Tibial artery (tissue), 4 donors: Measurements from ENCODE around the gene ASIC1.

Source experiments
- DNase-seq, 2 donors: peaks; one replicate each; pipeline ENCODE4 v3.0.0-alpha.2; 2019
- H3K27ac ChIP-seq, 2 donors: fragments of 200-600 bp; sonication (generic) in 1 of 2; 1 replicate in 1 of 2; 2 replicates in 1 of 2; pipeline ENCODE4 v1.5.1; 2018 to 2019; ENCODE audit warnings: mild to moderate bottlenecking in 1 of 2
- H3K27me3 ChIP-seq, 2 donors: fragments of 200-600 bp; sonication (generic) in 1 of 2; one replicate each; pipeline versions ENCODE4 v1.5.1 to v1.6.0; 2016 to 2019
- H3K36me3 ChIP-seq, 3 donors: fragments of 200-600 bp; sonication (generic) in 2 of 3; one replicate each; pipeline ENCODE4 v1.5.1; 2016 to 2019; ENCODE audit warnings: mild to moderate bottlenecking in 2 of 3
- H3K4me1 ChIP-seq, 4 donors: fragments of 200-600 bp; sonication (generic) in 2 of 4; 1 replicate in 3 of 4; 2 replicates in 1 of 4; pipeline ENCODE4 v1.5.1; 2016 to 2019
- H3K4me3 ChIP-seq, 2 donors: fragments of 200-600 bp; sonication (generic) in 1 of 2; 1 replicate in 1 of 2; 2 replicates in 1 of 2; pipeline ENCODE4 v1.5.1; 2018 to 2019; ENCODE audit warnings: mild to moderate bottlenecking in 2 of 2
- H3K9me3 ChIP-seq, 3 donors: fragments of 200-600 bp; sonication (generic) in 1 of 3; one replicate each; pipeline ENCODE4 v1.5.1; 2016 to 2019
- CTCF ChIP-seq, 2 experiments: fragments of 200-600 bp in 1 of 2; fragments of 450-650 bp in 1 of 2; IDR thresholded peaks; one replicate each; pipeline ENCODE4 v1.5.1; 2017 to 2019; ENCODE audit warnings: antibody characterized with exemption in 2 of 2, mild to moderate bottlenecking in 1 of 2, moderate library complexity in 1 of 2
- intact Hi-C: fragments of 100-400 bp; cut with DNase I; formaldehyde crosslinking; loops from one replicate; pipeline ENCODE4 v1.15.0; 2023; ENCODE audit warnings: low total_unique reads

The ASIC1 gene

GRCh38 chr12:50053583-50053982, 3.8 kb upstream of the ASIC1 start:
- Histone ChIP-seq H3K9me3 (no peaks in the 10 kb centered on the region), H3K4me1 (peaks cover 0 to 37% (median 29%) of the 10 kb centered on the region in 4 donors), H3K36me3 (no peaks in the 10 kb centered on the region), H3K27ac (no peak overlapping the region), H3K4me3 (no peak overlapping the region), H3K27me3 (peaks cover 0 to 58% of the 10 kb centered on the region in 2 donors)
- TF ChIP-seq CTCF (IDR thresholded peaks at IDR 0.05) = no peak
- no peak for DNase-seq
- intact Hi-C loops = loop anchor here (5.0 kb wide), 1 partner anchor 186 kb away; no protein-coding TSS in a partner anchor

- DNase-seq = no peak
- intact Hi-C loops = loop anchor here (5.0 kb wide), 1 partner anchor 89 kb away; no protein-coding TSS in a partner anchor
Observed at GRCh38 chr12:50055831-50056638, 1.4 kb upstream of the ASIC1 start.

GRCh38 chr12:50056639-50056976, 788 bp upstream of the ASIC1 start:
- Histone ChIP-seq H3K4me3 (peak overlapping the region; percentile 57 to 78), H3K27me3 (peaks cover 0 to 37% of the 10 kb centered on the region in 2 donors), H3K36me3 (no peaks in the 10 kb centered on the region), H3K27ac (no peak overlapping the region), H3K4me1 (peaks cover 0 to 27% (median 25%) of the 10 kb centered on the region in 4 donors), H3K9me3 (no peaks in the 10 kb centered on the region)
- TF ChIP-seq CTCF (IDR thresholded peaks at IDR 0.05) = no peak
- DNase-seq = no peak
- intact Hi-C loops = loop anchor here (5.0 kb wide), 1 partner anchor 89 kb away; no protein-coding TSS in a partner anchor

More at GRCh38 chr12:50055831-50056638, 1.4 kb upstream of the ASIC1 start:
- H3K4me3 ChIP-seq = no peak overlapping the region
- no peaks in the 10 kb centered on the region for H3K9me3 ChIP-seq
- no peak overlapping the region for H3K27ac ChIP-seq
- H3K27me3 ChIP-seq = peaks cover 0 to 43% of the 10 kb centered on the region in 2 donors
- H3K36me3 ChIP-seq = no peaks in the 10 kb centered on the region
- H3K4me1 ChIP-seq = peaks cover 0 to 27% (median 25%) of the 10 kb centered on the region in 4 donors
- peak; percentile 83 to 94 for TF ChIP-seq CTCF (IDR thresholded peaks at IDR 0.05)

- Histone ChIP-seq H3K36me3 (no peaks in the 10 kb centered on the region), H3K27me3 (peaks cover 0 to 28% of the 10 kb centered on the region in 2 donors), H3K4me3 (peak overlapping the region; percentile 57 to 78), H3K27ac (peak overlapping the region in 1 of 2 donors; percentile 45), H3K9me3 (no peaks in the 10 kb centered on the region), H3K4me1 (peaks cover 0 to 27% (median 25%) of the 10 kb centered on the region in 4 donors)
- no peak for DNase-seq
- intact Hi-C loops = loop anchor here (5.0 kb wide), 1 partner anchor 91 kb away; no protein-coding TSS in a partner anchor
- no peak for TF ChIP-seq CTCF (IDR thresholded peaks at IDR 0.05)
Observed at GRCh38 chr12:50057896-50058670, 687 bp downstream of the ASIC1 start.

- H3K4me1 ChIP-seq = peaks cover 0 to 27% (median 25%) of the 10 kb centered on the region in 4 donors
- intact Hi-C loops = loop anchor here (5.0 kb wide), 1 partner anchor 92 kb away; no protein-coding TSS in a partner anchor
- no peaks in the 10 kb centered on the region for H3K36me3 ChIP-seq
- no peaks in the 10 kb centered on the region for H3K9me3 ChIP-seq
- no peak for TF ChIP-seq CTCF (IDR thresholded peaks at IDR 0.05)
- H3K4me3 ChIP-seq = no peak overlapping the region
- H3K27me3 ChIP-seq = peaks cover 0 to 21% of the 10 kb centered on the region in 2 donors
- H3K27ac ChIP-seq = no peak overlapping the region
- no peak for DNase-seq
Observed at GRCh38 chr12:50058743-50059312, 1.4 kb downstream of the ASIC1 start.
